Stimulated activated CD8-positive, alpha-beta memory T cell treated with anti-CD3 and anti-CD28 coated beads, Interleukin-4, amount 100 ng/mL, for 4 hours (primary cell): Measurements from ENCODE around the gene SMAD9.
A peak's percentile ranks its signal among the peaks of the same experiment; 100 is the strongest.

ENCODE experiments used
- DNase-seq, 2 donors: peaks; one replicate each; pipeline ENCODE4 v3.0.0-alpha.2; 2020; ENCODE audit warnings: low read depth in 2 of 2, low spot score in 1 of 2

SMAD9 gene

GRCh38 chr13:36818804-36819738 is 101.0 kb downstream of the SMAD9 start, which contains the start of gene RFXAP:
Gene RFXAP (plus strand): TSS chr13:36819222. CDS start chr13:36819358, 136 bp downstream.
- peak; percentile 78 to 82 for DNase-seq

- DNase-seq: no peak
Observed at GRCh38 chr13:36817996-36818803, 101.8 kb downstream of the SMAD9 start.

- no peak for DNase-seq
Observed at GRCh38 chr13:36815062-36815461, 105.0 kb downstream of the SMAD9 start.

DNA sequence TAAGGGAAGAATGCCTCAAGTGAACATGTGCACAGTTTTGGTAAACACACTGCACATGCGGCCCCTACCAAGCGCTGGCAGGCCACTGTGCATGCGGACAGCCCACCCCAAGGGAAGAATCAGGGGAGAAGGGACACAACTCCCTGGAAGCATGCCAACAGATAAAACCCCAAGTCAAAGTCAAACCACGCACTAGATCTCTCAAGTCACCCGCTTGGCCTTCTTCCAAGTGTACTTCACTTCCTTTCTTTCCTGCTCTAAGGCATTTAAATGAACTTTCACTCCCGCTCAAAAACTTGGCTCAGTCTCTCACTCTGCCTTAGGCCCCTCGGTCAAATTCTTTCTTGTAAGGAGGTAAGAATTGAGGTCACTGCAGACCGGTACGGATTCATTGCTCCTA is 105.6 kb downstream of the SMAD9 start:
- no peak for DNase-seq

GRCh38 chr13:36813225-36813624 is 106.8 kb downstream of the SMAD9 start:
- no peak for DNase-seq

DNA sequence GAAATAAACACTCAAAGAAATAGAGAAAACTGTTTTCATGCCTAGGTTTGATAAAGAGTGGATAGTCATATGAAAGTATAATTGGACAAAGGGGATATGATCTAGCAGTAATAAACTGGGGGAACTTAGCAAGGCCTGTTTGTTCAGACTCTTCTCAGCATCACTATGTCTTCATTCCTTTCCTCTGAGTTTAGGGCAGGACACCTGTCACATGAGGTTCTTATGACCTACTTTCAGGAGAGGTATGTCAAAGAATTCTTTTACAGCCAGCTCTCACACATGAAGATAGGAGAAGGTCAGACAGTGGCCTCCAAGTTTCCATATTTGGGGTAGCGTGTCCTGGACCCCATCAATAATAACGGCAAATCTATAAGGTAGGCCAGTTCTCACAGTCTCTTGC is 112.4 kb downstream of the SMAD9 start:
- DNase-seq: no peak

DNA sequence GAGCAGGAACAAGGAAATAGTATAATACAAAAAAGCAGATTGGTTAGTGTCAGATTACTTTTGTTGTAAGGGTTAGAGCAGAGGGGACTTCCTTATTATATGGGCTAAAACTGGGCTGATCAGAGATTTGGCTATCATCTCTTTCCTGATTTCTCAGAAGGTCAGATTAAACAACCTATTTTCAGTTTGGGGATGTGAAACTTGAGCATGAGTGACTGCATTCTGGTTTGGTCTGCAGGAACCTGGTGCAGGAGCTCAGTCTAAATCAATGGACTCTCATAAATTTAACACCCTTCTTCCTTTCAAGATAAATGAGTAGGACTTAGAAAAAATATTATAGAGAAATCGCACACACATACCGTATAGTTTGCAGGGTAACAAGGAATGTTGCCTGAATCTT is 113.9 kb downstream of the SMAD9 start:
- no peak for DNase-seq

GRCh38 chr13:36804588-36804987 is 115.5 kb downstream of the SMAD9 start:
- no peak for DNase-seq

DNA sequence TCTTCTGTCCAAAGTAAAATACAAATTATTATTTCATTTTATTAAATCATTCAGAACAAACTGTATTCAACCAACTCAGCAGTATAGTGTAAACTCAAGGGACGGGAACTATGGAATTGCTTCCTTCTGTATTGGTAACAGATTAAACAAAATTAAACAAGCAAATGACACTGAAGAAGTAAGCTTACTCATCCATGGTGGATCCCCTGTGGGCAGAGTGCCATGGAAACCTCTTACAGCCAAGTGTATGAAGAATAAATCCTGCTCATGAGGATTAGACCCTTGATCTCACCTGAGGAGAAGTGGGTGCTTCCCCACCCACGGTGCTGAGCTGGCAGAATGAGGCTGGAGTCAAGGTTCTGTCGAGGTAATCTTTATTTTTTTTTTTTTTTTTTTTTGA is 119.0 kb downstream of the SMAD9 start:
- no peak for DNase-seq

- DNase-seq: no peak
Observed at GRCh38 chr13:36796052-36796451, 124.0 kb downstream of the SMAD9 start.

DNA sequence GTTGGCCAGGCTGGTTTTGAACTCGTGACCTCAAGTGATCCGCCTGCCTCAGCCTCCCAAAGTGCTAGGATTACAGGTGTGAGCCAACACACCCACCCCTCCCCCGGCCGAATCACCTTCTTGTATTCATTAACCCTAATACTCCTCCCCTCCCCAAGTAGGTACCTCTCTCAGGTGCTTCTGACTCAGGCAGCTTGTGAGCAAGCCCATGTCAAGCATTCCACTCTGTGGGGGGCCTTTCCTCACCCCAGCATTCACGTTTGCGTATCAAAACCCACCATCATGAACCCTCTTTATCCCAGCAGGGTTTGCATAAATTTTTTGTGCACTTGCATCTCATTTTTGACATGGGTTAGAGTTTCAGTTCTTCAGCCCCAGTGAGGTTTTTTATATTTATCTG is 124.6 kb downstream of the SMAD9 start:
- no peak for DNase-seq
